ENCODE data around the gene G6PC1.

- TF ChIP-seq, protein P1, sequence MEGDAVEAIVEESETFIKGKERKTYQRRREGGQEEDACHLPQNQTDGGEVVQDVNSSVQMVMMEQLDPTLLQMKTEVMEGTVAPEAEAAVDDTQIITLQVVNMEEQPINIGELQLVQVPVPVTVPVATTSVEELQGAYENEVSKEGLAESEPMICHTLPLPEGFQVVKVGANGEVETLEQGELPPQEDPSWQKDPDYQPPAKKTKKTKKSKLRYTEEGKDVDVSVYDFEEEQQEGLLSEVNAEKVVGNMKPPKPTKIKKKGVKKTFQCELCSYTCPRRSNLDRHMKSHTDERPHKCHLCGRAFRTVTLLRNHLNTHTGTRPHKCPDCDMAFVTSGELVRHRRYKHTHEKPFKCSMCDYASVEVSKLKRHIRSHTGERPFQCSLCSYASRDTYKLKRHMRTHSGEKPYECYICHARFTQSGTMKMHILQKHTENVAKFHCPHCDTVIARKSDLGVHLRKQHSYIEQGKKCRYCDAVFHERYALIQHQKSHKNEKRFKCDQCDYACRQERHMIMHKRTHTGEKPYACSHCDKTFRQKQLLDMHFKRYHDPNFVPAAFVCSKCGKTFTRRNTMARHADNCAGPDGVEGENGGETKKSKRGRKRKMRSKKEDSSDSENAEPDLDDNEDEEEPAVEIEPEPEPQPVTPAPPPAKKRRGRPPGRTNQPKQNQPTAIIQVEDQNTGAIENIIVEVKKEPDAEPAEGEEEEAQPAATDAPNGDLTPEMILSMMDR (IDR thresholded peaks at IDR 0.05) = no peak
- TF ChIP-seq POLR2A (IDR thresholded peaks at IDR 0.05) (no peak), EP300 (IDR thresholded peaks at IDR 0.05) (no peak)
These were observed 21.7 kb downstream of the G6PC1 start for GRCh38 chr17:42922294-42922693.

Data from tibial nerve (tissue), 4 donors.